GM19467 (cell line): ENCODE data around the gene CEP192.
A peak's percentile ranks its signal among the peaks of the same experiment; 100 is the strongest.
"Not testable (repeated sequence)": the region's sequence is repeated elsewhere in the genome, so short reads cannot be mapped to it uniquely, and the experiment has no call there.

Experiments used
- ATAC-seq: cut with Tn5 transposase; IDR thresholded peaks from one replicate; pipeline ENCODE4 v1.9.1; 2021; ENCODE audit warnings: mild to moderate bottlenecking, moderate library complexity; ENCODE audit not compliant: unreplicated experiment

The CEP192 gene

GRCh38 chr18:12990967-12991820 is at the start of gene CEP192:
Gene CEP192 (plus strand): TSS chr18:12991362. CDS start chr18:12999425, 8,063 bp downstream.
- peak; percentile 83 for ATAC-seq

- ATAC-seq = no peak
These were observed 47.9 kb upstream of the CEP192 start for GRCh38 chr18:12943215-12943614.

- no peak for ATAC-seq
These were observed 46.5 kb upstream of the CEP192 start for GRCh38 chr18:12944709-12945108.

GRCh38 chr18:12946549-12947284 is 44.4 kb upstream of the CEP192 start:
- peak; percentile 4 for ATAC-seq

- peak; percentile 73 for ATAC-seq
These were observed 43.7 kb upstream of the CEP192 start, which contains the start of gene SEH1L for GRCh38 chr18:12947285-12948049. Gene SEH1L (plus strand): TSS chr18:12948011. CDS start chr18:12948122, 111 bp downstream.

GRCh38 chr18:12948050-12948804 is 42.9 kb upstream of the CEP192 start:
- ATAC-seq = peak; percentile 76

- no peak for ATAC-seq
These were observed 32.7 kb upstream of the CEP192 start for GRCh38 chr18:12958478-12958877.

- ATAC-seq = no peak
These were observed 30.8 kb upstream of the CEP192 start for GRCh38 chr18:12960395-12960794.

GRCh38 chr18:12960853-12961397 is 30.2 kb upstream of the CEP192 start:
- ATAC-seq = no peak

- ATAC-seq = no peak
These were observed 28.1 kb upstream of the CEP192 start for GRCh38 chr18:12963069-12963468.

GRCh38 chr18:12968115-12968514 is 23.0 kb upstream of the CEP192 start:
- no peak for ATAC-seq

- no peak for ATAC-seq
These were observed 22.5 kb upstream of the CEP192 start for GRCh38 chr18:12968619-12969018.

GRCh38 chr18:12973562-12974213 is 17.5 kb upstream of the CEP192 start:
- ATAC-seq = no peak

- no peak for ATAC-seq
These were observed 15.7 kb upstream of the CEP192 start for GRCh38 chr18:12975488-12975887.

GRCh38 chr18:12976305-12976704 is 14.9 kb upstream of the CEP192 start:
- no peak for ATAC-seq

- not testable (repeated sequence) for ATAC-seq
These were observed 11.1 kb upstream of the CEP192 start for GRCh38 chr18:12980065-12980464.

- no peak for ATAC-seq
These were observed 1.6 kb upstream of the CEP192 start for GRCh38 chr18:12989397-12990122.

- no peak for ATAC-seq
These were observed 1.1 kb upstream of the CEP192 start for GRCh38 chr18:12990123-12990475.

- ATAC-seq = no peak
These were observed 558 bp upstream of the CEP192 start for GRCh38 chr18:12990641-12990966.
